Fibroblast of lung (primary cell): ENCODE measurements around the gene MRPL38.

ENCODE experiments used
- CTCF ChIP-seq, 2 donors: IDR thresholded peaks in 1 of 2; conservative IDR thresholded peaks in 1 of 2; 1 replicate in 1 of 2; 2 replicates in 1 of 2; pipeline ENCODE4 v1.5.1; 2011 to 2012; ENCODE audit warnings: low read length in 2 of 2, control low read depth in 1 of 2, inconsistent platforms in 1 of 2, low read depth in 1 of 2, mild to moderate bottlenecking in 1 of 2
- EZH2 ChIP-seq: IDR thresholded peaks from 2 replicates; pipeline ENCODE4 v1.5.1; 2012; ENCODE audit warnings: low read length, control low read depth, mild to moderate bottlenecking; ENCODE audit errors: missing control alignments

GRCh38 chr17:75950421-75950820 lies 45.7 kb upstream of the MRPL38 start:
- TF ChIP-seq CTCF (conservative IDR thresholded peaks at IDR 0.05 in 1 of 2, IDR thresholded peaks at IDR 0.05 in 1 of 2; ENCODE audit: low read depth in 1 of 2, low read length in 2 of 2): no peak
- TF ChIP-seq EZH2: no peak
